ENCODE data around the gene TACC3. TPM values are rescaled to one million over a fixed set of nuclear protein-coding genes. Genes with fewer than 3 reads are reported as not detected.

TACC3 gene
- polyA plus RNA-seq, 1 experiment = 24.0 TPM

- no peaks in the 10 kb centered on the region for H3K36me3 ChIP-seq (ENCODE audit: control insufficient read depth, insufficient read depth, low read length)
- no peak for TF ChIP-seq CTCF (IDR thresholded peaks at IDR 0.05; ENCODE audit: insufficient read depth, low read depth, low read length)
- ChIA-PET CTCF (interaction anchor here (2.7 kb wide), 1 partner anchor 24 kb away, joined by 10 read pairs; no protein-coding TSS in a partner anchor), POLR2A (no interaction called here)
- no peak for DNase-seq (ENCODE audit: low read depth)
- H3K4me3 ChIP-seq (ENCODE audit: low read depth, low read length) = no peak overlapping the region
- peaks cover 2% of the 10 kb centered on the region; the same call in 1 of the 2 replicates for H3K27me3 ChIP-seq (ENCODE audit: control insufficient read depth, insufficient read depth, low read length)
These were observed 64.3 kb downstream of the TACC3 start for GRCh38 chr4:1785592-1785991.

GRCh38 chr4:1786544-1787362 lies 65.4 kb downstream of the TACC3 start:
- POLR2A ChIA-PET = no interaction called here
- no peak for DNase-seq (ENCODE audit: low read depth)
- Histone ChIP-seq H3K36me3 (ENCODE audit: control insufficient read depth, insufficient read depth, low read length) (no peaks in the 10 kb centered on the region), H3K4me3 (ENCODE audit: low read depth, low read length) (no peak overlapping the region), H3K27me3 (ENCODE audit: control insufficient read depth, insufficient read depth, low read length) (peaks cover 5% of the 10 kb centered on the region; the same call in 1 of the 2 replicates)
- no peak for TF ChIP-seq CTCF (IDR thresholded peaks at IDR 0.05; ENCODE audit: insufficient read depth, low read depth, low read length)
- CTCF ChIA-PET = interaction anchor here (0.6 to 2.7 kb wide), 2 partner anchors 23 to 1144 kb away, joined by 3 to 10 read pairs; no protein-coding TSS in a partner anchor

GRCh38 chr4:1787411-1788077 lies 66.2 kb downstream of the TACC3 start:
- ChIA-PET POLR2A (no interaction called here), CTCF (no interaction called here)
- peaks cover 5% of the 10 kb centered on the region; the same call in 1 of the 2 replicates for H3K27me3 ChIP-seq (ENCODE audit: control insufficient read depth, insufficient read depth, low read length)
- no peaks in the 10 kb centered on the region for H3K36me3 ChIP-seq (ENCODE audit: control insufficient read depth, insufficient read depth, low read length)
- DNase-seq (ENCODE audit: low read depth) = no peak
- no peak overlapping the region for H3K4me3 ChIP-seq (ENCODE audit: low read depth, low read length)
- TF ChIP-seq CTCF (IDR thresholded peaks at IDR 0.05; ENCODE audit: insufficient read depth, low read depth, low read length) = no peak

- ChIA-PET CTCF (interaction anchor here (0.8 kb wide), 1 partner anchor 1291 kb away, joined by 3 read pairs; no protein-coding TSS in a partner anchor), POLR2A (no interaction called here)
- no peak for TF ChIP-seq CTCF (IDR thresholded peaks at IDR 0.05; ENCODE audit: insufficient read depth, low read depth, low read length)
- Histone ChIP-seq H3K27me3 (ENCODE audit: control insufficient read depth, insufficient read depth, low read length) (peaks cover 5% of the 10 kb centered on the region; the same call in 1 of the 2 replicates), H3K4me3 (ENCODE audit: low read depth, low read length) (no peak overlapping the region), H3K36me3 (ENCODE audit: control insufficient read depth, insufficient read depth, low read length) (no peaks in the 10 kb centered on the region)
- DNase-seq (ENCODE audit: low read depth) = no peak
These were observed 67.1 kb downstream of the TACC3 start for GRCh38 chr4:1788254-1788973.
